ENCODE results near the gene ZBTB16. TPM values are rescaled to one million over a fixed set of nuclear protein-coding genes. Genes with fewer than 3 reads are reported as not detected.

Gene ZBTB16
- total and polyA plus RNA-seq, 2 of the 13 experiments (the other 11 are each of a cell fraction or from before 2014, with no cell fraction given), result not detected

- no peaks in the 10 kb centered on the region for H3K9me3 ChIP-seq (ENCODE audit: low read length)
- H4K20me1 ChIP-seq (ENCODE audit: insufficient read depth, low read length), result no peaks in the 10 kb centered on the region
- intact Hi-C loops (cut with micrococcal nuclease; ENCODE audit: unreplicated experiment) (no loop called here), in situ Hi-C loops (cut with HindIII; ENCODE audit: extremely low pct_ligation_motif_present, low pct_unique_long_range_greater_than_20kb) (no loop called here)
- DNase-seq (ENCODE audit: low spot score), result no peak
- no peak overlapping the region for H2AFZ ChIP-seq (ENCODE audit: low read length)
- WGBS (ENCODE audit: low lambda C conversion rate), result 54% methylated on average over 19 of the region's 19 CpGs
- no peaks in the 10 kb centered on the region for H3K36me3 ChIP-seq (replicated peaks in 1 of 2; ENCODE audit: control insufficient read depth in 1 of 2, insufficient read depth in 2 of 2, low read length in 2 of 2)
- ChIA-PET POLR2A (no interaction called here), CTCF (ENCODE audit: low intra/inter-chr PET ratio, low total read pairs) (no interaction called here)
- no peak overlapping the region for H3K9ac ChIP-seq (ENCODE audit: insufficient read depth, low read depth, low read length)
- peaks cover 0 to 4% of the 10 kb centered on the region in 2 experiments; a peak in 2 of 5 replicates for H3K27me3 ChIP-seq (ENCODE audit: control insufficient read depth in 1 of 2, insufficient read depth in 2 of 2, low read length in 2 of 2)
- no peak overlapping the region for H3K4me3 ChIP-seq (replicated peaks in 1 of 3; ENCODE audit: insufficient read depth in 1 of 3, low read depth in 2 of 3, low read length in 3 of 3)
- ATAC-seq, result no peak
- no peak for FAIRE-seq
- peaks cover 22% of the 10 kb centered on the region for H3K4me1 ChIP-seq (ENCODE audit: insufficient read depth, low read length)
- H3K4me2 ChIP-seq (ENCODE audit: low read depth, low read length), result no peak overlapping the region
- no TSS peak for BruUV-seq (replicated peaks)
- H3K79me2 ChIP-seq (ENCODE audit: insufficient read depth, low read length), result no peaks in the 10 kb centered on the region
- H3K27ac ChIP-seq (ENCODE audit: extremely low read length, insufficient read depth, low read length), result no peak overlapping the region
- TF ChIP-seq AKAP8 (CRISPR knock-in tag; IDR thresholded peaks at IDR 0.05) (no peak), FOXA1 (IDR thresholded peaks at IDR 0.05) (no peak), FOXA1 (CRISPR knock-in tag; IDR thresholded peaks at IDR 0.05) (no peak), DRAP1 (CRISPR knock-in tag; IDR thresholded peaks at IDR 0.05) (no peak), ZNF547 (CRISPR knock-in tag; IDR thresholded peaks at IDR 0.05) (no peak), ZNF367 (CRISPR knock-in tag; IDR thresholded peaks at IDR 0.05; ENCODE audit: borderline replicate concordance) (no peak), ZNF567 (CRISPR knock-in tag; IDR thresholded peaks at IDR 0.05; ENCODE audit: borderline replicate concordance) (no peak), SATB2 (CRISPR knock-in tag; IDR thresholded peaks at IDR 0.05) (no peak), YEATS2 (CRISPR knock-in tag; IDR thresholded peaks at IDR 0.05; ENCODE audit: borderline replicate concordance) (no peak), MAFK (conservative IDR thresholded peaks at IDR 0.05 in 1 of 2, IDR thresholded peaks at IDR 0.05 in 1 of 2; ENCODE audit: low read length in 2 of 2) (no peak), SMARCC2 (IDR thresholded peaks at IDR 0.05) (no peak), KAT2B (IDR thresholded peaks at IDR 0.05; ENCODE audit: borderline replicate concordance, low read depth, low read length) (no peak), KAT7 (CRISPR knock-in tag; IDR thresholded peaks at IDR 0.05; ENCODE audit: borderline replicate concordance) (no peak), ZNF263 (CRISPR knock-in tag; IDR thresholded peaks at IDR 0.05) (no peak)
- TF ChIP-seq, protein P1, sequence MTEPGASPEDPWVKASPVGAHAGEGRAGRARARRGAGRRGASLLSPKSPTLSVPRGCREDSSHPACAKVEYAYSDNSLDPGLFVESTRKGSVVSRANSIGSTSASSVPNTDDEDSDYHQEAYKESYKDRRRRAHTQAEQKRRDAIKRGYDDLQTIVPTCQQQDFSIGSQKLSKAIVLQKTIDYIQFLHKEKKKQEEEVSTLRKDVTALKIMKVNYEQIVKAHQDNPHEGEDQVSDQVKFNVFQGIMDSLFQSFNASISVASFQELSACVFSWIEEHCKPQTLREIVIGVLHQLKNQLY (CRISPR knock-in tag; IDR thresholded peaks at IDR 0.05), result no peak
- TF ChIP-seq, protein P2, sequence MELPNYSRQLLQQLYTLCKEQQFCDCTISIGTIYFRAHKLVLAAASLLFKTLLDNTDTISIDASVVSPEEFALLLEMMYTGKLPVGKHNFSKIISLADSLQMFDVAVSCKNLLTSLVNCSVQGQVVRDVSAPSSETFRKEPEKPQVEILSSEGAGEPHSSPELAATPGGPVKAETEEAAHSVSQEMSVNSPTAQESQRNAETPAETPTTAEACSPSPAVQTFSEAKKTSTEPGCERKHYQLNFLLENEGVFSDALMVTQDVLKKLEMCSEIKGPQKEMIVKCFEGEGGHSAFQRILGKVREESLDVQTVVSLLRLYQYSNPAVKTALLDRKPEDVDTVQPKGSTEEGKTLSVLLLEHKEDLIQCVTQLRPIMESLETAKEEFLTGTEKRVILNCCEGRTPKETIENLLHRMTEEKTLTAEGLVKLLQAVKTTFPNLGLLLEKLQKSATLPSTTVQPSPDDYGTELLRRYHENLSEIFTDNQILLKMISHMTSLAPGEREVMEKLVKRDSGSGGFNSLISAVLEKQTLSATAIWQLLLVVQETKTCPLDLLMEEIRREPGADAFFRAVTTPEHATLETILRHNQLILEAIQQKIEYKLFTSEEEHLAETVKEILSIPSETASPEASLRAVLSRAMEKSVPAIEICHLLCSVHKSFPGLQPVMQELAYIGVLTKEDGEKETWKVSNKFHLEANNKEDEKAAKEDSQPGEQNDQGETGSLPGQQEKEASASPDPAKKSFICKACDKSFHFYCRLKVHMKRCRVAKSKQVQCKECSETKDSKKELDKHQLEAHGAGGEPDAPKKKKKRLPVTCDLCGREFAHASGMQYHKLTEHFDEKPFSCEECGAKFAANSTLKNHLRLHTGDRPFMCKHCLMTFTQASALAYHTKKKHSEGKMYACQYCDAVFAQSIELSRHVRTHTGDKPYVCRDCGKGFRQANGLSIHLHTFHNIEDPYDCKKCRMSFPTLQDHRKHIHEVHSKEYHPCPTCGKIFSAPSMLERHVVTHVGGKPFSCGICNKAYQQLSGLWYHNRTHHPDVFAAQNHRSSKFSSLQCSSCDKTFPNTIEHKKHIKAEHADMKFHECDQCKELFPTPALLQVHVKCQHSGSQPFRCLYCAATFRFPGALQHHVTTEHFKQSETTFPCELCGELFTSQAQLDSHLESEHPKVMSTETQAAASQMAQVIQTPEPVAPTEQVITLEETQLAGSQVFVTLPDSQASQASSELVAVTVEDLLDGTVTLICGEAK (IDR thresholded peaks at IDR 0.05), result no peak
- TF ChIP-seq, protein P2 (CRISPR knock-in tag; IDR thresholded peaks at IDR 0.05), result no peak
Measured at GRCh38 chr11:114157476-114158050, 98.1 kb downstream of the ZBTB16 start.

All from HepG2 (cell line).